HG02840 (cell line): ENCODE measurements around the gene BRICD5.
"Not testable (repeated sequence)": the region's sequence is repeated elsewhere in the genome, so short reads cannot be mapped to it uniquely, and the experiment has no call there.

Source experiments
- ATAC-seq: cut with Tn5 transposase; IDR thresholded peaks from one replicate; pipeline ENCODE4 v1.9.1; 2021; ENCODE audit warnings: mild to moderate bottlenecking, moderate library complexity, moderate number of reproducible peaks; ENCODE audit not compliant: unreplicated experiment, low FRiP score

Gene BRICD5

GRCh38 chr16:2210386-2211365 lies at the start of gene BRICD5:
TSS of gene BRICD5 (minus strand) at chr16:2210863. CDS start at chr16:2210833, 30 bp downstream.
- no peak for ATAC-seq

- no peak for ATAC-seq
Measured at GRCh38 chr16:2260250-2260649, 49.6 kb upstream of the BRICD5 start.

GRCh38 chr16:2258530-2258929 lies 47.9 kb upstream of the BRICD5 start:
- ATAC-seq = not testable (repeated sequence)

GRCh38 chr16:2257726-2258125 lies 47.1 kb upstream of the BRICD5 start:
- no peak for ATAC-seq

DNA sequence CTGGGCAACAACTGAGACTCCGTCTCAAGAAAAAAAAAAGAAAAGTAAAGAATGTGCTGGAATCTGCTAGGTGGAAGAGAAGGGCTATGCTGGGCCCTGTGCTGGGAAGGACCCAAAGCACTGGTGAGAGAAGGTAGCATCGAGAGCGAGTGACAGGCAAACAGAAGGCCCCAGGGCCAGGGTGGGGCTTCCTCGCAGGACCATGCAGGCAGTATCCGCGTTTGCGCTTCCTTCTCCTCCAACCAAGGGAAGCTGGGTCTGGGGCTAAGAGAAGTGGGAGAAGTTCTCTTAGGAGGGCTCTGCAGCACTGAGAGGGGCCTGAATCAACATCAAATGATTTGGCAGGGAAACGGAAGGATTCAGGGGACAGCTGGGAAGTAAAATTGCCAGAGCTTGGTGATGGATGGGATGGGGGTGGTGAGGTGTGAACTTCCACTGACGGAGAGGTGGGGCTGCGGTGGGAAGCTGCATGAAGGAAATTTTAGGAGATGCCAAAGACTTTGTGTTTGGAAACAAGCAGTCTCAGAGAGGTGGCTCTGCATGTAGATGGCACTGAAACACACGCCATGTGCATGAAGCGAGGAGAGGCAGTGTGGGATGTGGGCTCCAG lies 46.0 kb upstream of the BRICD5 start:
- no peak for ATAC-seq

- no peak for ATAC-seq
Measured at GRCh38 chr16:2253293-2253692, 42.6 kb upstream of the BRICD5 start.

GRCh38 chr16:2252806-2253148 lies 42.1 kb upstream of the BRICD5 start:
- no peak for ATAC-seq

GRCh38 chr16:2251296-2252111 lies 40.8 kb upstream of the BRICD5 start, which contains the start of gene ECI1:
TSS of gene ECI1 (minus strand) at chr16:2251587. CDS start at chr16:2251566, 21 bp downstream.
- ATAC-seq = peak; percentile 83

DNA sequence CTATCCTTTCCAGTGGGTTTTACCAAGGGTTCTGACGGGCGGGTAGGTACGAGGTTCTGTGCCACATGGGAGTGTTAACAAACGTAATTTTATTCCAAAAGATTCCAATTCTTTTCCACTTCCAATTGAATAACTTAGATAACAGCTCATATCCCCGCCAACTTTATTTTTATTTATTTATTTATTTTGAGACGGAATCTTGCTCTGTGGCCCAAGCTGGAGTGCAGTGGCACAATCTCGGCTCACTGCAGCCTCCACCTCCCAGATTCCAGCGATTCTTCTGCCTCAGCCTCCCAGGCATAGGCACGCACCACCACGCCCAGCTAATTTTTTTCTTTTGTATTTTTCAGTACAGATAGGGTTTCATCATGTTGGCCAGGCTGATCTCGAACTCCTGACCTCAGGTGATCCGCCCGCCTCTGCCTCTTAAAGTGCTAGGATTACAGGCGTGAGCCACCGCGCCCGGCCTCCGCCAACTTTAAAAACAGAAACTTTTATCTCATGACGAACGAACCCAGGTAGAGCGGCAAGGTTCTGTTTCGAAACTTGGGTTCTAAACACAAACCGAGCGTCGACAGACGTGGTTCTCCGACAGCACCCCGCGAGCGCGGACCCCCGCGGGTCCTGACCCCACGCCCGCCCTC lies 40.1 kb upstream of the BRICD5 start:
- no peak for ATAC-seq

DNA sequence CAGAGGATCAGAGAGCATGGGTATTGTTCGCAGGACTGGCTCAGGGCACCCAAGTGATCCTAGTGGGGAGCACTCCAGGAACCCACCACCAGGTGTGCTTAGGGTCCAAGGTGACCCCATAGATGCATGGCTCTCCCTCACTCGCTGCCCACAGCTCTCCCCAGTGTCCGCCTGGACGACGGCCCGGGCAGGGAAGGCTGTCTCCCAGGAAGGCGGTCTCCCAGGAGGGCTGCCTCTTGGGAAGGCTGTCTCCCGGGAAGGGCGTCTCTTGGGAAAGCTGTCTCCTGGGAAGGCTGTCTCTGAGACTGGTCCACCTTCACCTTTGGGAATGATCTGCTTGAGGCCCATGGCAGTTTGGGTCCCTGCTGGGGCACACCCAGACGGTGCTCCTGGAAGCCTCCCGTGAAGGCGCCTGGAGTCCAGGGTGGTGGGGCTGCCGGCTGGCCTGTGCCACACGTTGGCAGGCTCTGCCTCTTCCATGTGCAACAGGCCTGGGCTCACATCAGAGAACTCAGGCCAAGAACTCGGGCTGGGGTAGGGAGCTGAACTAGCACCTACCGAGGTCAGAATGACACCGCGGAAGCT lies 35.7 kb upstream of the BRICD5 start:
- no peak for ATAC-seq

GRCh38 chr16:2244926-2245795 lies 34.5 kb upstream of the BRICD5 start:
- no peak for ATAC-seq

- no peak for ATAC-seq
Measured at GRCh38 chr16:2244301-2244700, 33.6 kb upstream of the BRICD5 start.

DNA sequence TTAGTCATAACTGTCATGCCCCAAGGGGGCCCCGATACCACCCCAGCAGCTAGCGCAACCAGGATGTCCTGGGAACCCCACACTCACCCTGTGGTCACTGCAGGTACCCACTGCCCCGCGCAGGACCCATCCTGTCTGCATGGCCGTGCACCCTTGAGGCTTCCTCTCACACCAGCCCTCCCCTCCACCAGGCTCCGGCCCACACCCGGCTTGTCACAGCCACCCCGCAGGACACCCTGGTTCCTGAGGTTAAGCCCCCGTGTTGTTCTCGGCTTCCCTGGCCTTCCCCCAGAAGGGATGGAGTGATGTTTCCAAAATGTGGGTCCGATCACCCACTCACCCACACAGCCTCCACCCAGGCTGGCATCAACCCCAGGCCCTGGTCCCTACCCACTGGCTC lies 33.1 kb upstream of the BRICD5 start:
- no peak for ATAC-seq

- no peak for ATAC-seq
Measured at GRCh38 chr16:2243031-2243528, 32.4 kb upstream of the BRICD5 start.

GRCh38 chr16:2242598-2242997 lies 31.9 kb upstream of the BRICD5 start:
- no peak for ATAC-seq

DNA sequence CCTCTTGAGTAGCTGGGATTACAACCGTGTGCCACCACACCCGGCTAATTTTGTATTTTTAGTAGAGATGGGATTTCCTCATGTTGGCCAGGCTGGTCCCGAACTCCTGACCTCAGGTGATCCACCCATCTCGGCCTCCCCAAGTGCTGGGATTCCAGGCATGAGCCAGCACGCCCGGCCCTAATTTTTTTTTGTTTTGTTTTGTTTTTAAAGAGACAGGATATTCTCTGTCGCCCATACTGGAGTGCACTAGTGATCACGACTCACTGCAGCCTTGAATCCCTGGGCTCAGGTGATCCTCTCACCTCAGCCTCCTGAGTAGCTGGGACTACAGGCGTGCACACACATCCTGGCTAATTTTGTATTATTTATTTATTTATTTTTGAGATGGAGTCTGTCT lies 29.7 kb upstream of the BRICD5 start:
- not testable (repeated sequence) for ATAC-seq

DNA sequence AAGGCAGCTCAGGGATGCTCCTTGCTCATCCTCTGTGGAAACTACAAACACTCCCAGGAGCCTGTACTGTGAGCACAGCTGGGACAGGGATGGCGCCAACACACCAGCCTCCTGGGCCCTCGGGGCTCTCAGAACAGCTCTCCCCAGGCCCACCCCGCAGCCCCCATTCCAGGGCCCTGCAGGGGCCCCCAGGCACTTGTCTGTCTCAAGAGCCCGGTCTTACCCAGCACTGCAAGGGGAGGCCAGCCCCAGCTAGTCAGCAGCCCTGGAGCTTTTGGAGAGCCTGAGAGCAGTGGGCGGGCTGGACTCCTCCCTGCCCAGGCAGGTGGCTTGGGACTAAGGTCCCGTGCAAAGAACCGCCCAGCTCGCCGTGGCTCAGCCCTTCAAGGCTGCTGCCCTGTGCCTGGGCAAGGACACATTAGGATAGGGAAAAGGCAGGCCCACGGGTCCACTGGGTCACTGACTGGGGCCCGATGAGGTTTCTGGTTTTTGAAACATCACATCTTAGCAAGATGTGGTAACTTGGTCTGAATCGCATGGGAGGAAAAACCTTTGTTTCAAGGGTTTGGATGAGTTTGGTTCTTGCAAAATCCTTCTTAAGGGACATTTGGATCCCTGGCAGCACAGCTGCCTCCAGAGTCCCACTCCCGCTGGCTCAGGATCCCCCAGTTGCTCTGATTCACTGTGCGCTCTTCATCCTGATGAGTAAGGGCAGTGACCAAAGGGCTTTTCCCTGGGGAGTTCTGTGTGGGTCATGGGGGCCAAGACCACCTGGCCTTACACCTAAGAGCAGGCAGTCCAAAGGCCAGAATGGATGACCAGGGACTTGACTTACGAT lies 28.4 kb upstream of the BRICD5 start:
- ATAC-seq = no peak
